PC-3 (cell line): ENCODE results near the gene TUBD1. TPM values are rescaled to one million over a fixed set of nuclear protein-coding genes. Genes with fewer than 3 reads are reported as not detected.

Experiments used
- ATAC-seq: fragments of 200-7000 bp; cut with Tn5 transposase; 2 replicates; pipeline ENCODE4 v1.9.1; 2020; ENCODE audit warnings: mild to moderate bottlenecking, moderate library complexity
- BruUV-seq: library from RNA; stranded (reverse); fragments of 400-500 nt; replicated peaks from 2 replicates; lab custom pipeline; 2021; lab: Mats Ljungman, UMichigan
- CTCF ChIA-PET: fragments of 300-600 bp; sonication (Branson Sonifier 250); formaldehyde crosslinking; loops from one replicate; lab custom pipeline; 2022; ENCODE audit warnings: antibody characterized with exemption; lab: Charles Lee
- POLR2A ChIA-PET: fragments of 300-600 bp; sonication (Branson Sonifier 250); formaldehyde crosslinking; loops from one replicate; lab custom pipeline; 2022; ENCODE audit warnings: antibody characterized with exemption; ENCODE audit not compliant: unreplicated experiment; lab: Charles Lee
- DNase-seq: peaks from one replicate; pipeline ENCODE4 v3.0.0-alpha.2; 2015
- H2AFZ ChIP-seq: fragments of 300-600 bp; sonication (generic); 2 replicates; pipeline ENCODE4 v1.6.0; 2016; ENCODE audit warnings: antibody characterized with exemption, low read length
- H3F3A ChIP-seq: fragments of 300-600 bp; sonication (generic); one replicate; pipeline ENCODE4 v1.6.0; 2017; ENCODE audit warnings: antibody characterized with exemption, low read length, control low read depth, mild to moderate bottlenecking; ENCODE audit not compliant: unreplicated experiment
- H3K27ac ChIP-seq: fragments of 300-600 bp; sonication (generic); 2 replicates; pipeline ENCODE4 v1.5.1; 2016; ENCODE audit warnings: mild to moderate bottlenecking, low read length
- H3K27me3 ChIP-seq: fragments of 300-600 bp; sonication (generic); 2 replicates; pipeline ENCODE4 v1.6.1; 2016; ENCODE audit warnings: low read length, mixed read lengths
- H3K36me3 ChIP-seq: fragments of 300-600 bp; sonication (generic); 2 replicates; pipeline ENCODE4 v1.6.1; 2016; ENCODE audit warnings: low read depth, mixed run types, low read length, mixed read lengths
- H3K4me1 ChIP-seq: fragments of 300-600 bp; sonication (generic); 2 replicates; pipeline ENCODE4 v1.5.1; 2016; ENCODE audit warnings: low read length; ENCODE audit not compliant: insufficient read depth
- H3K4me2 ChIP-seq: fragments of 300-600 bp; sonication (generic); 2 replicates; pipeline ENCODE4 v1.6.0; 2016; ENCODE audit warnings: low read length
- H3K4me3 ChIP-seq: fragments of 300-600 bp; sonication (generic); 2 replicates; pipeline ENCODE4 v1.5.1; 2016; ENCODE audit warnings: mild to moderate bottlenecking, low read length, mixed read lengths
- H3K79me2 ChIP-seq: fragments of 300-600 bp; sonication (generic); 2 replicates; pipeline ENCODE4 v1.6.1; 2017; ENCODE audit warnings: low read length, mixed read lengths
- H3K9ac ChIP-seq: fragments of 300-600 bp; sonication (generic); 2 replicates; pipeline ENCODE4 v1.6.0; 2016; ENCODE audit warnings: mild to moderate bottlenecking, low read length
- H3K9me2 ChIP-seq: fragments of 300-600 bp; sonication (generic); replicated peaks from 2 replicates; pipeline ENCODE4 v1.6.1; 2016; ENCODE audit warnings: mixed run types, low read length, mixed read lengths
- H3K9me3 ChIP-seq: fragments of 300-600 bp; sonication (generic); 2 replicates; pipeline ENCODE4 v1.6.1; 2016; ENCODE audit warnings: low read length, mixed read lengths
- H4K20me1 ChIP-seq: fragments of 300-600 bp; sonication (generic); 2 replicates; pipeline ENCODE4 v1.6.1; 2016; ENCODE audit warnings: low read length, mixed read lengths
- CTCF ChIP-seq: fragments of 300-600 bp; sonication (generic); conservative IDR thresholded peaks from 2 replicates; pipeline ENCODE4 v1.5.1; 2017; ENCODE audit warnings: antibody characterized with exemption, low read depth, mild to moderate bottlenecking, low read length
- EZH2 ChIP-seq: fragments of 300-600 bp; sonication (generic); IDR thresholded peaks from one replicate; pipeline ENCODE4 v1.6.1; 2017; ENCODE audit warnings: antibody characterized with exemption, mild to moderate bottlenecking, low read length; ENCODE audit not compliant: unreplicated experiment
- EZH2phosphoT487 ChIP-seq: fragments of 300-600 bp; sonication (generic); IDR thresholded peaks from 2 replicates; pipeline ENCODE4 v1.6.1; 2018; ENCODE audit warnings: mild to moderate bottlenecking, antibody characterized with exemption, low read length, borderline replicate concordance
- intact Hi-C: fragments of 100-400 bp; cut with micrococcal nuclease; formaldehyde crosslinking; loops from 2 replicates; pipeline ENCODE4 v1.9.0; 2023
- total RNA-seq: library from RNA; depleted of rRNA; stranded (reverse); fragments of >200 nt; gene quantifications from 2 replicates; pipeline ENCODE4 v1.2.3, GENCODE V29; 2014

TUBD1 gene
- total RNA-seq, 1 experiment from 2014 or later, result 8.2 TPM

GRCh38 chr17:59828478-59828760, 64.3 kb downstream of the TUBD1 start:
- intact Hi-C loops, result no loop called here
- Histone ChIP-seq H3K9ac (peak overlapping the region; percentile 79), H3K4me3 (peak overlapping the region; percentile 36; the same call in 1 of the 2 replicates), H3K4me1 (peaks cover 66% of the 10 kb centered on the region), H3F3A (peaks cover 20% of the 10 kb centered on the region), H3K9me2 (no peaks in the 10 kb centered on the region), H3K36me3 (no peaks in the 10 kb centered on the region), H3K4me2 (peak overlapping the region; percentile 65), H3K27ac (peak overlapping the region; percentile 96), H3K9me3 (no peaks in the 10 kb centered on the region), H2AFZ (no peak overlapping the region), H4K20me1 (no peaks in the 10 kb centered on the region), H3K27me3 (no peaks in the 10 kb centered on the region), H3K79me2 (peaks cover 45% of the 10 kb centered on the region)
- TF ChIP-seq EZH2phosphoT487 (no peak), EZH2 (no peak), CTCF (no peak)
- ChIA-PET CTCF (interaction anchor here (0.5 to 0.6 kb wide), 2 partner anchors 42 to 45 kb away, joined by 4 read pairs; no protein-coding TSS in a partner anchor), POLR2A (interaction anchor here (0.6 to 2.7 kb wide), 5 partner anchors 9 to 75 kb away, joined by 3 to 51 read pairs (median 10); no protein-coding TSS in a partner anchor)
- no peak for DNase-seq
- ATAC-seq, result no peak
- BruUV-seq, result no TSS peak

DNA sequence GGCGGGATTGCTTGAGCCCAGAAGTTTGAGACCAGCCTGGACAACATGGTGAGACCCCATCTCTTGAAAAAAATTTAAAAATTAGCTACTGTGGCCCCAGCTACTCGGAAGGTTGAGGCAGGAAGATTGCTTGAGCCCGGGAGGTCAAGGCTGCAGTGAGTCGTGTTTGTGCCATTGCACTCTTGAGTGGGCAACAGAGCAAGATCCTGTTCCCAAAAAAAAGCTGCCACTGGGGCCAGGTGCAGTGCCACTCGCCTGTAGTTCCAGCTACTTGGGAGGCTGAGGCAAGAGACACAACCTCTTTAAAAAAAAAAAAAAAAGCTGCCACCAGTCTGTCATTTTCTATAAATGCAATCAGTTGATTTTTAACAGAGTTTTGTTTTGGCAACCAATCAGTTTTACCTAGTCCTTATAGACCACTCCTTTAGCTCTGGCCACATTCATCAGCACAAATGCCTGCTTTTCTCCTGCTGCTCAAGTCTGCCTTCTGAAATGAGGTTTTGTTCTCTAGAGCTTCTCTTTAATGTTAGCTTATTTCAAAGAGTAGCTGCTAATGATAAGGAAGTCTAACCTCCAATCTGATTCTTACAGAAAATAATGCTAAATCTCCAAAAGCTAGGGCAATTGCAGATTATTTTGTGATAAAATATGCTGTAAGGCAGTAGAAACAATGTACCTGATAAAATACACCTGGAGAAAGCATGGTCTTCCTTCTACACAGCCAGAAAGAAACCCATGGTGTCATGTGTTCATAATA, 64.8 kb downstream of the TUBD1 start:
- no peak for ATAC-seq
- peak; percentile 50 for DNase-seq
- H3K4me1 ChIP-seq, result peaks cover 66% of the 10 kb centered on the region

More for the DNA sequence above, 64.8 kb downstream of the TUBD1 start:
- POLR2A ChIA-PET, result interaction anchor here (0.6 to 2.7 kb wide), 6 partner anchors 10 to 75 kb away, joined by 3 to 51 read pairs (median 8); no protein-coding TSS in a partner anchor
- H3K79me2 ChIP-seq, result peaks cover 45% of the 10 kb centered on the region
- H3K36me3 ChIP-seq, result no peaks in the 10 kb centered on the region
- H3K27me3 ChIP-seq, result no peaks in the 10 kb centered on the region
- BruUV-seq, result no TSS peak
- TF ChIP-seq EZH2phosphoT487 (no peak), CTCF (no peak)
- CTCF ChIA-PET, result interaction anchor here (0.5 to 0.6 kb wide), 2 partner anchors 42 to 45 kb away, joined by 4 read pairs; no protein-coding TSS in a partner anchor
- no peaks in the 10 kb centered on the region for H3K9me3 ChIP-seq
- peak overlapping the region; percentile 36; the same call in 1 of the 2 replicates for H3K4me3 ChIP-seq
- no peaks in the 10 kb centered on the region for H4K20me1 ChIP-seq
- H3F3A ChIP-seq, result peaks cover 20% of the 10 kb centered on the region
- H3K9ac ChIP-seq, result peak overlapping the region; percentile 79
- intact Hi-C loops, result no loop called here
- H3K4me2 ChIP-seq, result peak overlapping the region; percentile 65
- H2AFZ ChIP-seq, result no peak overlapping the region
- H3K27ac ChIP-seq, result peak overlapping the region; percentile 96
- no peaks in the 10 kb centered on the region for H3K9me2 ChIP-seq
